Measurements from ENCODE around the gene AGPAT4.

DNA sequence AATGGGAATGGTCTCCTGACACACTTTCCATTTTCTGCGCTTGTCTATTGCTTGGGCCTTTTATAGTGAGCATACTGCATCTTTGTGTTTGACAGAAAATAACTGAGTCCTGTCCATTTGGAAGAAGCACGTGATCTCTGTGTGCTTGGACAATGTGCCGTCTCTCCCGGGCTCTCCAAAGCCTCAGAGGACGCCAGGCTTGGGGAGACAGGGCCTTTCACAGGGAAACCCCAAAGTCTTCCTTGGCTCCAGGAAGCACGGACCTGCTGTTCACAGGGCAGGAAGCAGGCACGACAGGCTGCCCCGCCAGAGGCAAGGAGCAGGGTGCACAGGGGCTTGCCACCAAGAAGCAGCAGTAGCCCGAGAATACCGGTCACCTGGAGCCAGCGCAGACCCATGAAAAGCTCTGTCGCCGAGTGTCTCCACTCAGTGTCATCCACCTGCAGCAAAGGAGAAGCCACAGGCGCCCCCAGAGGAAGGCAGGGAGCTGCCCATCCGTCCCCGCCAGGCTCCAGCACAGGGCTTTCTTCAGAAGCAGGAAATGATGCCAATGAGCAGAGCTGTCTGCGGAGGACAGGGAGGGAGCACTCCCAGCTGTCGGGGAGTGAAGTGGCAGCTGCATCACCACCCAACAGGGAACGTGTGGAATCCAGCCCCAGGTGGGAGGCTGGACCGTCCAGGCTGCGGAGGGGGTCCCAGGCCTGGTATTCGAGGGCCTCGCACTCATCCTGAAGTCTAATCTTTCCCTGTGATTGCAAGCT, 135.1 kb downstream of the AGPAT4 start:
- TF ChIP-seq, protein P1, sequence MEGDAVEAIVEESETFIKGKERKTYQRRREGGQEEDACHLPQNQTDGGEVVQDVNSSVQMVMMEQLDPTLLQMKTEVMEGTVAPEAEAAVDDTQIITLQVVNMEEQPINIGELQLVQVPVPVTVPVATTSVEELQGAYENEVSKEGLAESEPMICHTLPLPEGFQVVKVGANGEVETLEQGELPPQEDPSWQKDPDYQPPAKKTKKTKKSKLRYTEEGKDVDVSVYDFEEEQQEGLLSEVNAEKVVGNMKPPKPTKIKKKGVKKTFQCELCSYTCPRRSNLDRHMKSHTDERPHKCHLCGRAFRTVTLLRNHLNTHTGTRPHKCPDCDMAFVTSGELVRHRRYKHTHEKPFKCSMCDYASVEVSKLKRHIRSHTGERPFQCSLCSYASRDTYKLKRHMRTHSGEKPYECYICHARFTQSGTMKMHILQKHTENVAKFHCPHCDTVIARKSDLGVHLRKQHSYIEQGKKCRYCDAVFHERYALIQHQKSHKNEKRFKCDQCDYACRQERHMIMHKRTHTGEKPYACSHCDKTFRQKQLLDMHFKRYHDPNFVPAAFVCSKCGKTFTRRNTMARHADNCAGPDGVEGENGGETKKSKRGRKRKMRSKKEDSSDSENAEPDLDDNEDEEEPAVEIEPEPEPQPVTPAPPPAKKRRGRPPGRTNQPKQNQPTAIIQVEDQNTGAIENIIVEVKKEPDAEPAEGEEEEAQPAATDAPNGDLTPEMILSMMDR (IDR thresholded peaks at IDR 0.05) = no peak
- no peak for TF ChIP-seq POLR2A (IDR thresholded peaks at IDR 0.05)
